ENCODE data around the gene DCUN1D2.
"Not testable (repeated sequence)": the region's sequence is repeated elsewhere in the genome, so short reads cannot be mapped to it uniquely, and the experiment has no call there.

The DCUN1D2 gene

GRCh38 chr13:113464476-113464875 is 26.0 kb downstream of the DCUN1D2 start:
- no peak for FAIRE-seq

GRCh38 chr13:113461022-113461751 is 29.3 kb downstream of the DCUN1D2 start:
- no peak for FAIRE-seq

GRCh38 chr13:113460599-113460998 is 29.9 kb downstream of the DCUN1D2 start:
- FAIRE-seq = no peak

- FAIRE-seq = no peak
Measured at GRCh38 chr13:113460064-113460555, 30.4 kb downstream of the DCUN1D2 start.

- no peak for FAIRE-seq
Measured at GRCh38 chr13:113458253-113459065, 32.1 kb downstream of the DCUN1D2 start.

- FAIRE-seq = no peak
Measured at GRCh38 chr13:113457510-113457909, 33.0 kb downstream of the DCUN1D2 start.

GRCh38 chr13:113456116-113456702 is 34.3 kb downstream of the DCUN1D2 start:
- no peak for FAIRE-seq

GRCh38 chr13:113455384-113455783 is 35.1 kb downstream of the DCUN1D2 start:
- FAIRE-seq = no peak

- no peak for FAIRE-seq
Measured at GRCh38 chr13:113454936-113455335, 35.6 kb downstream of the DCUN1D2 start.

- no peak for FAIRE-seq
Measured at GRCh38 chr13:113452942-113453901, 37.3 kb downstream of the DCUN1D2 start, which contains the start of gene ADPRHL1. TSS of gene ADPRHL1 (minus strand) at chr13:113453488. CDS start at chr13:113453437, 51 bp downstream.

- no peak for FAIRE-seq
Measured at GRCh38 chr13:113452466-113452865, 38.0 kb downstream of the DCUN1D2 start.

GRCh38 chr13:113451951-113452421 is 38.5 kb downstream of the DCUN1D2 start:
- no peak for FAIRE-seq

- not testable (repeated sequence) for FAIRE-seq
Measured at GRCh38 chr13:113450861-113451620, 39.5 kb downstream of the DCUN1D2 start.

- FAIRE-seq = not testable (repeated sequence)
Measured at GRCh38 chr13:113450348-113450744, 40.2 kb downstream of the DCUN1D2 start.

- FAIRE-seq = no peak
Measured at GRCh38 chr13:113449693-113450347, 40.7 kb downstream of the DCUN1D2 start.

- FAIRE-seq = no peak
Measured at GRCh38 chr13:113448885-113449692, 41.4 kb downstream of the DCUN1D2 start.

- no peak for FAIRE-seq
Measured at GRCh38 chr13:113448545-113448884, 42.0 kb downstream of the DCUN1D2 start.

GRCh38 chr13:113447596-113447995 is 42.9 kb downstream of the DCUN1D2 start:
- FAIRE-seq = no peak

- FAIRE-seq = no peak
Measured at GRCh38 chr13:113446488-113446854, 44.0 kb downstream of the DCUN1D2 start.
